ENCODE measurements around the gene ALOXE3. TPM values are rescaled to one million over a fixed set of nuclear protein-coding genes. Genes with fewer than 3 reads are reported as not detected.

ALOXE3 gene
- under 1 TPM in 1 of 4 donors, not detected in 3; 0.04 TPM for polyA plus RNA-seq (ENCODE audit: insufficient read length in 4 of 4)

GRCh38 chr17:8117980-8118768, at the start of gene ALOXE3:
Gene ALOXE3, minus strand, starts transcription at chr17:8118514. Its CDS starts 524 bp downstream, at chr17:8117990.
- no peak for DNase-seq (ENCODE audit: low read depth in 4 of 4, low spot score in 3 of 4)

- no peak for DNase-seq (ENCODE audit: low read depth in 4 of 4, low spot score in 3 of 4)
Measured at GRCh38 chr17:8167526-8167925, 49.2 kb upstream of the ALOXE3 start.

DNA sequence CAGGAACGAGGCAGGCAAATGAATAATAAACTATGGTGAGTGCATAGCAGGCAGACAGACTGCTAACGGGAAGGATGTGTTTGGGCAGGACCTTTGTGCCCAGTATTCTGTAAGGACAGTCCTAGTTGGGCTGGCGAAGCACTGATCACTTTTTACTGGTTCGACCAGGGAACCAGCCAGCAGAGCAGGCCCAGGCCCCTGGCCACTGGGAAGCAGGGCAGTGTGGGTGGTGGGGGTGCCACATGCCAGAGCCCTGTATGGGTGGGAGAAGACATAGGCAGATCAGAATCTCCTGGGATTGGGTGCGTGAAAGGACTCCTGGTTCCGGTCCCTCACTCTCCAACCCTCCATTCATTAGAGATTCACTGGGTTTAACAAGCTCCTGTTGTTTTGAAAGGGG, 48.4 kb upstream of the ALOXE3 start:
- no peak for DNase-seq (ENCODE audit: low read depth in 4 of 4, low spot score in 3 of 4)

- no peak for DNase-seq (ENCODE audit: low read depth in 4 of 4, low spot score in 3 of 4)
Measured at GRCh38 chr17:8164815-8165131, 46.5 kb upstream of the ALOXE3 start.

DNA sequence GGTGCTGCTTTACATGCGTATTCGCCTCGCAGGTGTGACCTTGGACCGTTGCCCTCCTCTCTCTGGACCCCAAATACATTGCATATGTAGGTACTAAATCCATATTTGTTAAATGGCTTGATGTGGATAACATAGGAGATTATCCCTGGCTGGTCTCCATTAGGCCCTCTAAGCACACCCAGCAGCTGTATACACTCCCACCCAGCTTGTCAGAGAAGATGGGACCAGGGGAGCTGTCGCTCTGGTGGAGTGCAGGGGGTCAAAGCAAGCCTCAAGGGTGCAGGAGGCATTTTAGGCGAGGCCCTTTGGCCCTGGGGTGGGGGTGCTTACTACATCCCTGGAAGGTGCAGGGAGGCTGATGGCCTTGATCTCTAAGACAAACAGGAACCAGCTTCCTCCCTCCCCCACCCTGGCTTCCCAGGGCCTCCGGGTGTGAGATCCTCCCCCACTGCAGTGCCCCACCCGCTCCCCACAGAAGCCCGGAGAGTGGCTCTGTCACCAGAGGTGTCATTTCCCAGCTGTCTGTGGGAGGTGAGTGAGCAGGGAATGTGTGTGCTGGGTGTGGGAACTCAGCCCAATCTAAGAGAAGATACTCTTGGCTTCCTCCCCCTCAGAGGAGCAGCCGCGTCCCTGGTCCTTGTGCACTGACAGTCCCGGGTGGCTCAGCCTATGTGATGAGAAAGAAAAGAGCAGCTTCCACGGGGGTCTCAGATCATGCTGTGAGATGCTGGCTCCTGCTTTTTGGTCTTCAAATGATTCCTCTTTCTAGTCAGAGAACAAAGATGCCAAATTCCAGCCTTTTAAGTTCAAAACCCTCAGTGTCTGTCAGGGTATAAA, 45.9 kb upstream of the ALOXE3 start:
- DNase-seq (ENCODE audit: low read depth in 4 of 4, low spot score in 3 of 4): no peak

GRCh38 chr17:8162997-8163977, 45.0 kb upstream of the ALOXE3 start:
- DNase-seq (ENCODE audit: low read depth in 4 of 4, low spot score in 3 of 4): no peak

DNA sequence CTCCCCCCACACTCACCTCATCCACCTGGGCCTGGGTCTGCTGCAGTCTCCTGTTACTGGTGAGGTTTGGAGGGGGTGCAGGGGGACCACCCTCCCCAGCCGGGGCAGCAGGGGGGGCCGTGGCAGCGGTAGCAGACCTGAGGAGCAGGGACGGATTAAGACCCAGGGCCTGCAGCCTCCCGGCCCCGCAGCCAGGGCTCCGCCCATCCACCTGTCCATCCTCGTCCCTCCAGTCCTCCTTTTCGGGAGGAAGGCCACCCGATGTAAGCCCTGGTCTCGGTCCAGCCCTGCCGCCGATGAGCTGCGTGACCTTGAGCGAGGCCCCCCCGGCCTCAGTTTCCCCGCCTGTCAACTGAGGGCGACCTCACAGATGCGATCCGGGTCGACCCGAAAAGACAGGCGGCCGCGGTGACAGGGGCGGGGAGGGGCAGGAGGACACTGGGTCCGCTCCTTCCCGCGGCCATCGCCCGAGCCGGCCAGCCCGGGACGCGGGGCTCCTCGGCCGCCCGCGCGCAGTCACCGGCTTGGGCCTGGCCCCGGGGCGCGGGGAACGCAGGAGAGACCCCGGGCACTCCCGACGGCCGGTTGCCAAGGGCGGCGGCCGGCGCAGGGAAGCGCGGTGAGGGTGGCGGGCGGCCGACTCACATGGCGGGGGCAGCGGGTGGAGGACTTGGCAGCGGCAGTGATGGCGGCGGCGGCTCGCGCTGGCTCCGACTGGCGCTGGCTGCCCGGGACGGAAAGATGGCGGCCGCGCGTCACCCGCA, 44.1 kb upstream of the ALOXE3 start, which contains the start of gene VAMP2:
Gene VAMP2, minus strand, starts transcription at position 716 of the 764 bp plus-strand sequence. Its CDS starts 69 bp downstream, at position 647.
- DNase-seq (ENCODE audit: low read depth in 4 of 4, low spot score in 3 of 4): no peak

- no peak for DNase-seq (ENCODE audit: low read depth in 4 of 4, low spot score in 3 of 4)
Measured at GRCh38 chr17:8161289-8162232, 43.2 kb upstream of the ALOXE3 start.

DNA sequence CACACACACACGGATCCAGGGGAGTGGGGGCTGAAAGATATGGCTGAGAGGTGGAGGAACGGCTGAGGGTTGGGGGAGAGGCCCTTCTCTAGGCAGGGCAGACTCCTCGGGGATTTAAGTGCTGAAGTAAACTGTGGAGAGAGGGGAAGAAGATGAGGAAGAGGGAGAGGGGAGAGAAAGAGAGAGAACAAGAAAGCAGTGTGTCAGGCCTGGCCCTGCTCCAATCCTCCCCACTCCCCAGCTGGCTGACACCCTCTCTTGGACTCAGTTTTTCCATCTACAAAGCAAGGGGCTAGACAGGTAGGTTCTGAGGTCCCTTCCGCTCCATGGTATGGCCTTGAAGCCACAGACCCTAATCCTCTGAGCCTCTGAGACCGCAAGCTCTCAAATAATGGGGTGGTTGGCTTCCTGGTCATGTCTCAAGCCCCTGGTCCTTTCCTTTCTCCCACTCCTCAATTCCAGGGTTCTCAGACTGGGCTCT, 42.5 kb upstream of the ALOXE3 start:
- no peak for DNase-seq (ENCODE audit: low read depth in 4 of 4, low spot score in 3 of 4)

- DNase-seq (ENCODE audit: low read depth in 4 of 4, low spot score in 3 of 4): no peak
Measured at GRCh38 chr17:8160224-8160577, 41.9 kb upstream of the ALOXE3 start.

DNA sequence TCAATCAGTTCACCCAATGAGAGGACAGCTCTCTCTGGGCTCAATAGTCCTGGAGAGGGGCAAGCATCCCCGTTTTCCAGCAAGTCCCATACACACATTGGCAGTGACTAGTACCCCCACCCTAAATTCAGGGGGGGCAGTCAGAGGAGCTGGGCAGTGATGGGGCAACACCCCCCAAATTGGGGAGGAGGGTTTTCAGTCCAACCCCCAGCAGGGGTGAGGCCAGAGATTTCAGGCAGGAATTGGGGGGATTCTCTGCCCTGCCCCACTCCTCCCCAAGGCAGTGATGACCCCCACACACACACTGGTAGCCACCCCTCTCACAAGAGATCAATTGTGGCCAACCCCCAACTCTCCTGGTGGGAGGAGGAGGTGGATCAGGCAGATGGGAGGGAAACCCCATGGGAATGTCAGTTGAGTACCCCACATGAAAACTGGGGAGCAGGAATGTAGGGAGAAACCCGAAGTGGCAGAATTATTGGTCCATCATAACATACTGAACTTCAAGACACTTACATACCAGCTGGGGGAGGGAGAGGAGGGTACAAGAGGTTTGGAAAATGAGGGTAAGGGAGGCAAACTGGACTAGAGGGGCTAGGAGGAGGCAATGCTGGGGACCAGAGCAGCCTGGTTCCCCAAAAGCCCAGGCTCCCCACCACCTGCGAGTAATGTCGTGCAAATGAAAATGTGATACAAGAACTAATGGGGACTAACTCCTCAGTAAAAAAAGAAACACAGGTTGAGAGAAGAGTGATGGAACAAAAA, 41.3 kb upstream of the ALOXE3 start:
- DNase-seq (ENCODE audit: low read depth in 4 of 4, low spot score in 3 of 4): no peak

- DNase-seq (ENCODE audit: low read depth in 4 of 4, low spot score in 3 of 4): no peak
Measured at GRCh38 chr17:8159032-8159400, 40.7 kb upstream of the ALOXE3 start.

GRCh38 chr17:8158267-8159031, 40.1 kb upstream of the ALOXE3 start:
- peak in 2 of 4 donors; percentile 81 to 82 for DNase-seq (ENCODE audit: low read depth in 4 of 4, low spot score in 3 of 4)

DNA sequence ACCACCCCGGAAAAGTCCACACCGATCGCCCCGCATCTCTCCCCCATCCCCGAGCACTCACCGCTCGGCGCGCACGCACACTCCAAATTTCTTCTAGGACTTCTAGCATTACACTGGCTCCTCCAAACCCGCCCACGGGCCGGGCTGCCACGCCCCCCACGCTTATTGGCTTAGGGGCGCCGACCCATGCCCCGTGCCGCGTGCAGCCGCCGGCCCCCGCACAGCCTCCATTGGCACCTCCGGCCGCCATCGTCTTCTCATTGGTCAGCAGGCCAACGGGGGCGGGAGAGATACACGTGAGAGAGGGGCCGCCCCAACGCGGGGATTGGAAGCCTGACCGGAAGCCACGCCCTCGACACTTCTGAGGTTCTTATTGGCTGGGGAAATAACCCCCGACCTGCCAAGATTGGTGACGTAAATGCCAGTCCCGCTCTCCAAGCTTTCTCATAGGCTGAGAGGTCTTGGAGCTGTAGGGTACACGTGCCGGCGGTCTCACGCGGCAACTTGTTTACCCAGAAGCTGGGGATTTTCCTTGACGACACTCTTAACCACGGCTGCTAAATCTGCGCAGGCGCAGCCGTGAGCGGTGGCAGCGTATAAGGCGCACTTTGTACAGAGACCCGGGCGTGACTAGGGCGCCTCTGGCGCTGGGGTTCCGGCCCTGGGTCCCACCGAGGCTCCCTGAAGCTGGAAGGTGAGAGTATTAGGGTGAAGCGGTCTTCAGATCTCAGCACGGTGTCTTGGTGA, 38.1 kb upstream of the ALOXE3 start:
- DNase-seq (ENCODE audit: low read depth in 4 of 4, low spot score in 3 of 4): peak; percentile 99 to 100 (median 100)

DNA sequence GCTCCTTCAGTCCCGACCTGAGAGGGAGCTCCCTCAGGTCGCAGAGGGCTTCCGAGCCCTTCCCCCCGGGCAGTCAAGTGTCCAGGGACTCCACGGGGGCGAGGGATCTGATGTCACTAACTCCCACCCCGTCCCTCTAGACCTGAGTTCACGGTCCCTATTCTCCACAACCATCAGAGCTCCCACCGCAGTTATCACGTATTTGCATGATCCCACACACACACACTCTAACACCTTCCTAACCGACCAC, 37.6 kb upstream of the ALOXE3 start:
- no peak for DNase-seq (ENCODE audit: low read depth in 4 of 4, low spot score in 3 of 4)

- no peak for DNase-seq (ENCODE audit: low read depth in 4 of 4, low spot score in 3 of 4)
Measured at GRCh38 chr17:8155231-8155995, 37.1 kb upstream of the ALOXE3 start.
